ENCODE measurements around the gene MSMB.

MSMB gene

DNA sequence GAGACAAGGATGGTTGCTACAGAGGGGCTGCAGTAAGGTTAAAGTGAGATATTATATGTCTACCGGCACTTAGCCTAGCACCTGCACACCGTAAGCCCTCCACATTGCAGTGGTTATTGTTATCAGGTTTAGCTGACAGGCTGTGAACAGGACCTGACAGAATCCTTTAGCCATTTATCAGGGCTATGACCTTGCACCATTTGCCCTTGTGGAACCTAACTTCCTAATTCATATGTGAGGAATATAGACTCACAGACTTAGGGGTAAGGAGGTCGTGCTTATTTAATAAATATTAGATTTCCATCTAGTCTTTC is 25.8 kb downstream of the MSMB start:
- Histone ChIP-seq H3K4me3 (ENCODE audit: low read depth, low read length) (no peak overlapping the region), H3K4me1 (ENCODE audit: control insufficient read depth, insufficient read depth, low read length) (peaks cover 15% of the 10 kb centered on the region; the same call in 1 of the 2 replicates), H3K27ac (ENCODE audit: extremely low read depth, low read depth, low read length) (no peak overlapping the region), H3K36me3 (ENCODE audit: control insufficient read depth in 2 of 2, insufficient read depth in 1 of 2, low read length in 2 of 2) (peaks cover 9 to 26% of the 10 kb centered on the region in 2 experiments), H3K9me3 (ENCODE audit: control insufficient read depth, insufficient read depth, low read depth, low read length) (no peaks in the 10 kb centered on the region)
- POLR2A ChIA-PET: no interaction called here
- CTCF ChIA-PET: interaction anchor here (1.4 to 1.7 kb wide), 2 partner anchors 12 to 202 kb away, joined by 3 to 4 read pairs; no protein-coding TSS in a partner anchor
- TF ChIP-seq FEZF1 (tag by site-specific recombination; IDR thresholded peaks at IDR 0.05) (no peak), ZNF664 (tag by site-specific recombination; IDR thresholded peaks at IDR 0.05) (0 out of 2 replicates have a peak, but pooled peaks have one; percentile 24)

DNA sequence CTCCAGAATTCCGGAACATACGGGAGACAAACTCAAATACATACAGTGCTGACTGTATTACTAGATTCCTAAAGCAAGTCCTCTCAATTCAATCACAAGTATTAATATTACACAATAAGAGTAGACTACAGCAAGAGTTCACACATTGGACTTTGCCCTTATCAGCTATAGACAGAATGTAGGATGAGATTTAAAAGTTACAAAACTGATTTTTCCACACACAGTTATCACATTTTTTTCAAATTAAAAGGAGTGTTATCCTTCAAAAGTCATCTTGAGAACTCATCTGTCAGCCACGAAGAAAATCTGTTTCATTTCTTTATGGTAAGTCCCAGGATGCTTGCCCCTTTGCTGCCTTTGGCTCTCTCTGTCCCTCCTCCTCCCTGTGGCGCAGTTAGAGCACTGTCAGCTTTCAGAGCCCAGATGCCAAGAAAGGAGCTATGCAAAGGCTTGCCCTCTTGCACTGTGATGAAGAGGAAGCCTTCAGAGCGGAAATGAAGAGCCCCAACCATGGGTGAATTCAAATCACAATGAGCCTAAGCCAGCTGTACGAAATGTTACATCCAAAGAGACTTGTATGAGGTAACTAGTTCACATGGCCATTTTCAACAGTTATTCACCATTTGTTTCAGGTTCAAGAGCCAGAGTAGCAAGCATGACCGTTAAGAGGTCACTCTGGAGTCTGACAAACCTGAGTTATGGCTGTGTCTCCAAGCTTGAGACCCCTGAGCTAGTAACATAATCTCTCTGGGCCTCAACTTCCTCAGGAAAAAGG is 26.3 kb downstream of the MSMB start:
- peaks cover 14% of the 10 kb centered on the region; the same call in 1 of the 2 replicates for H3K4me1 ChIP-seq (ENCODE audit: control insufficient read depth, insufficient read depth, low read length)
- no peak for TF ChIP-seq ZNF639 (tag by site-specific recombination; IDR thresholded peaks at IDR 0.05)
- TF ChIP-seq ZBTB49 (tag by site-specific recombination; IDR thresholded peaks at IDR 0.05; ENCODE audit: low read depth): no peak
- TF ChIP-seq ZNF18 (tag by site-specific recombination; IDR thresholded peaks at IDR 0.05): no peak
- no peak overlapping the region for H3K27ac ChIP-seq (ENCODE audit: extremely low read depth, low read depth, low read length)
- H3K4me3 ChIP-seq (ENCODE audit: low read depth, low read length): no peak overlapping the region
- H3K9me3 ChIP-seq (ENCODE audit: control insufficient read depth, insufficient read depth, low read depth, low read length): no peaks in the 10 kb centered on the region
- ChIA-PET CTCF (interaction anchor here (1.4 to 1.7 kb wide), 2 partner anchors 12 to 203 kb away, joined by 3 to 4 read pairs; no protein-coding TSS in a partner anchor), POLR2A (no interaction called here)
- H3K36me3 ChIP-seq (ENCODE audit: control insufficient read depth in 2 of 2, insufficient read depth in 1 of 2, low read length in 2 of 2): peaks cover 9 to 31% of the 10 kb centered on the region in 2 experiments

DNA sequence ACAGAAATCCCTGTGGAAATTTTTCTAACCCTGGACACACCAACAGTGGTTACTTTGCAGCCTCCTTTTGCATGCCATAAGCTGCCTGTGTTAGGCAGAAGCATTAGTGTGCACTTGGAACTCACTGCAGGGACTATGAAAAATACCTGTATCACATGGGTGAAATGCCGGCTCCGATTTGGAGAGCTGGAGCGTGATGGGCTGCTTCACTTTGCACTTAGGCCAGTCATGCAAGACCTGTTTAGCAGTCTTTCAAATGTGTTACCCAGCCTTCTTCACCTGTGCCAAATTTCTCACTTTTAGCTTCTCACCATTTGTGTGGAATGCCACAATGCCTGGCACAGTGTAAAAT is 26.9 kb downstream of the MSMB start:
- POLR2A ChIA-PET: no interaction called here
- no peak overlapping the region for H3K27ac ChIP-seq (ENCODE audit: extremely low read depth, low read depth, low read length)
- no peaks in the 10 kb centered on the region for H3K9me3 ChIP-seq (ENCODE audit: control insufficient read depth, insufficient read depth, low read depth, low read length)
- CTCF ChIA-PET: interaction anchor here (1.4 to 1.7 kb wide), 2 partner anchors 13 to 203 kb away, joined by 3 to 4 read pairs; no protein-coding TSS in a partner anchor
- TF ChIP-seq ZNF280C (tag by site-specific recombination; IDR thresholded peaks at IDR 0.05) (no peak), ZNF266 (tag by site-specific recombination; IDR thresholded peaks at IDR 0.05; ENCODE audit: low read depth) (no peak), ZNF146 (tag by site-specific recombination; IDR thresholded peaks at IDR 0.05) (no peak), ZNF202 (tag by site-specific recombination; IDR thresholded peaks at IDR 0.05; ENCODE audit: borderline replicate concordance) (no peak), BCL6B (tag by site-specific recombination; IDR thresholded peaks at IDR 0.05) (no peak)
- peaks cover 10% of the 10 kb centered on the region; the same call in 1 of the 2 replicates for H3K4me1 ChIP-seq (ENCODE audit: control insufficient read depth, insufficient read depth, low read length)
- H3K36me3 ChIP-seq (ENCODE audit: control insufficient read depth in 2 of 2, insufficient read depth in 1 of 2, low read length in 2 of 2): peaks cover 9 to 37% of the 10 kb centered on the region in 2 experiments
- no peak overlapping the region for H3K4me3 ChIP-seq (ENCODE audit: low read depth, low read length)
